Activated B cell treated with CpG ODN at 0.5 μM for 24 hours (primary cell): ENCODE data around the gene LMF2. TPM values are rescaled to one million over a fixed set of nuclear protein-coding genes. Genes with fewer than 3 reads are reported as not detected.
A peak's percentile ranks its signal among the peaks of the same experiment; 100 is the strongest.

Experiments used
- ATAC-seq: fragments of 200-7000 bp; cut with Tn5 transposase; one replicate; pipeline ENCODE4 v1.10.0; 2021; ENCODE audit warnings: low read depth, mild to moderate bottlenecking, moderate library complexity
- CTCF ChIA-PET: fragments of 350-600 bp; sonication (Branson Sonifier 250); formaldehyde crosslinking; loops from one replicate; lab custom pipeline; 2021; ENCODE audit warnings: antibody characterized with exemption; lab: Charles Lee
- POLR2A ChIA-PET: fragments of 350-600 bp; sonication (Branson Sonifier 250); formaldehyde crosslinking; loops from one replicate; lab custom pipeline; 2021; ENCODE audit warnings: antibody characterized with exemption; lab: Charles Lee
- DNase-seq: peaks from one replicate; pipeline ENCODE4 v3.0.0; 2022
- H3K27ac Mint-ChIP-seq: one replicate; pipeline ENCODE4 v1.8.0; 2020; ENCODE audit warnings: mixed read lengths
- H3K27me3 Mint-ChIP-seq: one replicate; pipeline ENCODE4 v1.8.0; 2021; ENCODE audit warnings: mixed read lengths
- H3K36me3 Mint-ChIP-seq: one replicate; pipeline ENCODE4 v1.8.0; 2021; ENCODE audit warnings: low read depth, mixed read lengths
- H3K4me1 Mint-ChIP-seq: one replicate; pipeline ENCODE4 v1.8.0; 2021; ENCODE audit warnings: mixed read lengths
- H3K4me3 Mint-ChIP-seq: one replicate; pipeline ENCODE4 v1.8.0; 2020; ENCODE audit warnings: mild to moderate bottlenecking, mixed read lengths
- H3K9me3 Mint-ChIP-seq: one replicate; pipeline ENCODE4 v1.8.0; 2020; ENCODE audit warnings: mixed read lengths
- CTCF ChIP-seq: fragments of 200-600 bp; IDR thresholded peaks from one replicate; pipeline ENCODE4 v1.8.0; 2022; ENCODE audit warnings: antibody characterized with exemption, mild to moderate bottlenecking
- intact Hi-C: fragments of 100-400 bp; cut with micrococcal nuclease; formaldehyde crosslinking; loops from one replicate; pipeline ENCODE4 v1.15.1; 2024
- total RNA-seq: library from RNA; stranded (reverse); gene quantifications from 2 replicates; pipeline ENCODE4 v1.2.3, GENCODE V29; 2022

The LMF2 gene
- total RNA-seq, 1 donor from 2014 or later, result 81.0 TPM

GRCh38 chr22:50487290-50488005 is 20.1 kb downstream of the LMF2 start:
- CTCF ChIA-PET, result no interaction called here
- no peak overlapping the region for H3K27ac Mint-ChIP-seq

GRCh38 chr22:50486561-50487289 is 20.8 kb downstream of the LMF2 start, which contains the start of gene MIOX:
Gene MIOX, plus strand, starts transcription at chr22:50486859. Its CDS starts 39 bp downstream, at chr22:50486898.
- Mint-ChIP-seq H3K9me3 (no peaks in the 10 kb centered on the region), H3K27ac (no peak within 1 kb of the TSS), H3K36me3 (no peaks in the 10 kb centered on the region), H3K27me3 (no peaks in the 10 kb centered on the region), H3K4me1 (peaks cover 14% of the 10 kb centered on the region), H3K4me3 (no peak within 1 kb of the TSS)
- ChIA-PET CTCF (no interaction called here), POLR2A (interaction anchor here (1.6 kb wide), 1 partner anchor 11 kb away, joined by 3 read pairs; no protein-coding TSS in a partner anchor)
- intact Hi-C loops, result no loop called here
- ATAC-seq, result no peak
- no peak for TF ChIP-seq CTCF
- DNase-seq, result no peak

More at GRCh38 chr22:50487290-50488005, 20.1 kb downstream of the LMF2 start:
- DNase-seq (no peak), ATAC-seq (no peak)
- intact Hi-C loops, result no loop called here
- H3K4me3 Mint-ChIP-seq, result no peak overlapping the region
- POLR2A ChIA-PET, result interaction anchor here (1.6 kb wide), 1 partner anchor 10 kb away, joined by 3 read pairs; no protein-coding TSS in a partner anchor
- H3K4me1 Mint-ChIP-seq, result peaks cover 14% of the 10 kb centered on the region
- no peaks in the 10 kb centered on the region for H3K27me3 Mint-ChIP-seq
- no peak for TF ChIP-seq CTCF
- no peaks in the 10 kb centered on the region for H3K9me3 Mint-ChIP-seq
- no peaks in the 10 kb centered on the region for H3K36me3 Mint-ChIP-seq

GRCh38 chr22:50485221-50486131 is 22.0 kb downstream of the LMF2 start:
- Mint-ChIP-seq H3K4me1 (peaks cover 8% of the 10 kb centered on the region), H3K4me3 (no peak overlapping the region), H3K27ac (no peak overlapping the region), H3K9me3 (no peaks in the 10 kb centered on the region), H3K36me3 (no peaks in the 10 kb centered on the region), H3K27me3 (no peaks in the 10 kb centered on the region)
- intact Hi-C loops, result no loop called here
- no peak for DNase-seq
- ChIA-PET CTCF (no interaction called here), POLR2A (interaction anchor here (1.2 to 1.5 kb wide), 2 partner anchors 13 to 17 kb away, joined by 3 to 5 read pairs; no protein-coding TSS in a partner anchor)
- TF ChIP-seq CTCF, result no peak
- ATAC-seq, result no peak

- ChIA-PET CTCF (no interaction called here), POLR2A (interaction anchor here (1.2 to 1.5 kb wide), 2 partner anchors 14 to 16 kb away, joined by 3 to 5 read pairs; no protein-coding TSS in a partner anchor)
- ATAC-seq, result peak; percentile 14
- H3K4me1 Mint-ChIP-seq, result peaks cover 11% of the 10 kb centered on the region
- intact Hi-C loops, result no loop called here
- TF ChIP-seq CTCF, result no peak
- no peaks in the 10 kb centered on the region for H3K36me3 Mint-ChIP-seq
- H3K27ac Mint-ChIP-seq, result no peak overlapping the region
- no peaks in the 10 kb centered on the region for H3K9me3 Mint-ChIP-seq
- no peak overlapping the region for H3K4me3 Mint-ChIP-seq
- DNase-seq, result no peak
- no peaks in the 10 kb centered on the region for H3K27me3 Mint-ChIP-seq
These were observed 23.3 kb downstream of the LMF2 start for GRCh38 chr22:50483977-50484853.
